Activated T-cell treated with anti-CD3 and anti-CD28 coated beads for 48 hours (primary cell): Measurements from ENCODE around the gene RAET1G.

Source experiments
- DNase-seq: peaks from one replicate; pipeline ENCODE4 v3.0.0-alpha.2; 2020; ENCODE audit warnings: low read depth

Gene RAET1G

GRCh38 chr6:149867876-149868640 lies 54.9 kb downstream of the RAET1G start:
- DNase-seq = no peak
